OCI-M1 (cell line): ENCODE results near the gene CPEB4.

Experiments
- DNase-seq: peaks from one replicate; lab custom pipeline; 2025; lab: John Stamatoyannopoulos, UW

The CPEB4 gene

GRCh38 chr5:173858670-173859407, 29.3 kb upstream of the CPEB4 start:
- DNase-seq: peak; percentile 15

GRCh38 chr5:173859408-173860159, 28.6 kb upstream of the CPEB4 start:
- DNase-seq: peak; percentile 18

GRCh38 chr5:173862047-173862477, 26.1 kb upstream of the CPEB4 start:
- peak; percentile 61 for DNase-seq

- DNase-seq: no peak
Observed at GRCh38 chr5:173863359-173863758, 24.8 kb upstream of the CPEB4 start.

- no peak for DNase-seq
Observed at GRCh38 chr5:173864126-173865050, 23.8 kb upstream of the CPEB4 start.

GRCh38 chr5:173866243-173866857, 21.8 kb upstream of the CPEB4 start:
- DNase-seq: peak; percentile 76

- peak; percentile 94 for DNase-seq
Observed at GRCh38 chr5:173866858-173867679, 21.1 kb upstream of the CPEB4 start.

GRCh38 chr5:173868096-173868880, 19.9 kb upstream of the CPEB4 start:
- no peak for DNase-seq

GRCh38 chr5:173869316-173869715, 18.8 kb upstream of the CPEB4 start:
- no peak for DNase-seq

- no peak for DNase-seq
Observed at GRCh38 chr5:173872957-173873305, 15.2 kb upstream of the CPEB4 start.

- no peak for DNase-seq
Observed at GRCh38 chr5:173873306-173873922, 14.7 kb upstream of the CPEB4 start.

GRCh38 chr5:173875189-173875588, 13.0 kb upstream of the CPEB4 start:
- no peak for DNase-seq

- no peak for DNase-seq
Observed at GRCh38 chr5:173878224-173878967, 9.8 kb upstream of the CPEB4 start.

GRCh38 chr5:173880306-173880985, 7.7 kb upstream of the CPEB4 start:
- no peak for DNase-seq

GRCh38 chr5:173881811-173882575, 6.2 kb upstream of the CPEB4 start:
- no peak for DNase-seq

- no peak for DNase-seq
Observed at GRCh38 chr5:173882632-173883031, 5.5 kb upstream of the CPEB4 start.

- no peak for DNase-seq
Observed at GRCh38 chr5:173883347-173883924, 4.7 kb upstream of the CPEB4 start.
